ENCODE measurements around the gene ELOVL3.
"Not testable (repeated sequence)": the region's sequence is repeated elsewhere in the genome, so short reads cannot be mapped to it uniquely, and the experiment has no call there.

ELOVL3 gene, protein sequence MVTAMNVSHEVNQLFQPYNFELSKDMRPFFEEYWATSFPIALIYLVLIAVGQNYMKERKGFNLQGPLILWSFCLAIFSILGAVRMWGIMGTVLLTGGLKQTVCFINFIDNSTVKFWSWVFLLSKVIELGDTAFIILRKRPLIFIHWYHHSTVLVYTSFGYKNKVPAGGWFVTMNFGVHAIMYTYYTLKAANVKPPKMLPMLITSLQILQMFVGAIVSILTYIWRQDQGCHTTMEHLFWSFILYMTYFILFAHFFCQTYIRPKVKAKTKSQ

DNA sequence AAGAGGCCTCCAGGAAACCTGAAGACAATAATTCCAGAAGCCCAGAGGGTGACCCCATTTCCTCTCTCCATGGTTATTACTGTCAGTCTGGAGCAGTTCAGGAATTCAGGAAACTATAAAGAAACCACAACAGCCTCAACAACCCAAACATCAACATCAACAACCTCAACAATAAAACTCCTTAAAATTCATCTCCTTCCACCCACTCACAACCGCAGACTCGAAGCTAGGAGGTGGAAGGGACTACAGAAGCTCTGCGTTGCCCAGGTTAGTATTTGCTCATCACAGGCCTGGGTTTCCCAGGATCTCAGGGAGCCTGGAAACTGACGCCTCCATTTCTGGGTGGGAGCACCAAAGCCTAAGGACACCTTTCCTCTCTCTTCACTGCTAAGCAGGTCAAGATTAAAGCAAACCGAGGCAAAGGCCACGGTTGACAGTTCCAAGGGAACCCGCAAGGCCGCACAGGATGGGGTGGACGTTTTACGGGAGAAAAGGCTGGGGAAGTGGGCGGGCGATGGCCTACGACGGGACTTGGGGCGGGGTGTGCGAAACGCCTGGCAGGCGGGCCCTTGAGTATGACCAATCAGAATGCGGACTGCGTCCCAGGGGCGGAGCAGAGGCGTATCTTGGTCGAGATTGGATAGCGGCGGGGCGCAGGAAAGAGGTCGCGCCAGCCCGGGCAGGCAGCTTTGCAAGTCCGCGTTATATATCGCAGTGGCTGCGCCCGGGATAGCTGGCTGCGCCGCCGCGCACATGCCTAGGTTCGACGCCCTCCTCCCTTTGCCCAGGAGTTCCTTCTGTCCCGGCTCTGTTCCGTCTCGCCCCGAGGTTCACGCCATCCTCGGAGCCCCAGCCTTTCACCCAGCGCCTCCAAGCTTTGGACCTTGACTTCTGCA lies at the start of gene ELOVL3:
Gene ELOVL3 (plus strand): TSS at position 654 of the 896 bp plus-strand sequence. CDS start 250 bp downstream, outside the sequence.
- TF ChIP-seq CTCF (IDR thresholded peaks at IDR 0.05; ENCODE audit: low read depth, low read length), result no peak
- DNase-seq (ENCODE audit: low read depth in 2 of 2), result peak; percentile 96
- H3K4me3 ChIP-seq (replicated peaks in 1 of 2; ENCODE audit: low read depth in 2 of 2, low read length in 2 of 2), result peak within 1 kb of the TSS in 1 of 2 donors; percentile 36

GRCh38 chr10:102184606-102185005 lies 41.5 kb upstream of the ELOVL3 start:
- no peak for DNase-seq (ENCODE audit: low read depth in 2 of 2)
- TF ChIP-seq CTCF (IDR thresholded peaks at IDR 0.05; ENCODE audit: low read depth, low read length), result no peak
- H3K4me3 ChIP-seq (replicated peaks in 1 of 2; ENCODE audit: low read depth in 2 of 2, low read length in 2 of 2), result no peak overlapping the region

- TF ChIP-seq CTCF (IDR thresholded peaks at IDR 0.05; ENCODE audit: low read depth, low read length), result no peak
- H3K4me3 ChIP-seq (replicated peaks in 1 of 2; ENCODE audit: low read depth in 2 of 2, low read length in 2 of 2), result no peak overlapping the region
- no peak for DNase-seq (ENCODE audit: low read depth in 2 of 2)
Measured at GRCh38 chr10:102185272-102185671, 40.8 kb upstream of the ELOVL3 start.

GRCh38 chr10:102185811-102186527 lies 40.1 kb upstream of the ELOVL3 start:
- no peak for TF ChIP-seq CTCF (IDR thresholded peaks at IDR 0.05; ENCODE audit: low read depth, low read length)
- H3K4me3 ChIP-seq (replicated peaks in 1 of 2; ENCODE audit: low read depth in 2 of 2, low read length in 2 of 2), result no peak overlapping the region
- DNase-seq (ENCODE audit: low read depth in 2 of 2), result peak; percentile 48 to 65

DNA sequence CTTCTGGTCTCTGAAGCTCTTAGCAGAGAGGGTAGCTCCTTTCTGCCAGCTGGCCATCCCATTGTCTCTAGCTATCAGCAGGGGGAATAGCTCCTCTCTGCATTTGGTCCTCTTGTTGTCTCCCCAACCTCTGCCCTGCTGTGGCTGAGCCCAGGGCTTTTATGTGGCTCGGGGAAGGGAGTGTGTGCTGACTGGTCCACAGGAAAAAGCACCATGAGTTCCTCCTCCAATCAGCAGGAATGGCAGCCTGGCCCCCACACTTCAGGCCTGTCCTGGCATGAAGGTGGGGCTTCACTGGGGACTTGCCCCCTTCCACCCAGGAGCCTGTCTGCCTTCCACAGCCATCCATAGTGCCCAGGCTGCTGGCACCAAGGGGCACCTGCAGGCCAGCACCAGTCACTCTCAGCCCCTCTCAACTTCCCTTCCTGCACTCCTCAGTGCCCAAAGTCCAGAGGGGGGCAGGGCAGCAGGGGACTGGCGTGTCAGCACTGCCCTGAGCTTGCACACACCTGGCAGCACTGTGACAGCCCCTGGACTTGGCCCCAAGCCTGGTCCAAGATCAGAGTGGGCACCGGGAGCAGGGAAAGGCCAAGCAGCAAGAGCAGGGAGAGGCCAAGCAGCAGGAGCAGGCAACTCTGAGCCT lies 37.7 kb upstream of the ELOVL3 start:
- no peak for DNase-seq (ENCODE audit: low read depth in 2 of 2)
- H3K4me3 ChIP-seq (replicated peaks in 1 of 2; ENCODE audit: low read depth in 2 of 2, low read length in 2 of 2), result no peak overlapping the region
- no peak for TF ChIP-seq CTCF (IDR thresholded peaks at IDR 0.05; ENCODE audit: low read depth, low read length)

DNA sequence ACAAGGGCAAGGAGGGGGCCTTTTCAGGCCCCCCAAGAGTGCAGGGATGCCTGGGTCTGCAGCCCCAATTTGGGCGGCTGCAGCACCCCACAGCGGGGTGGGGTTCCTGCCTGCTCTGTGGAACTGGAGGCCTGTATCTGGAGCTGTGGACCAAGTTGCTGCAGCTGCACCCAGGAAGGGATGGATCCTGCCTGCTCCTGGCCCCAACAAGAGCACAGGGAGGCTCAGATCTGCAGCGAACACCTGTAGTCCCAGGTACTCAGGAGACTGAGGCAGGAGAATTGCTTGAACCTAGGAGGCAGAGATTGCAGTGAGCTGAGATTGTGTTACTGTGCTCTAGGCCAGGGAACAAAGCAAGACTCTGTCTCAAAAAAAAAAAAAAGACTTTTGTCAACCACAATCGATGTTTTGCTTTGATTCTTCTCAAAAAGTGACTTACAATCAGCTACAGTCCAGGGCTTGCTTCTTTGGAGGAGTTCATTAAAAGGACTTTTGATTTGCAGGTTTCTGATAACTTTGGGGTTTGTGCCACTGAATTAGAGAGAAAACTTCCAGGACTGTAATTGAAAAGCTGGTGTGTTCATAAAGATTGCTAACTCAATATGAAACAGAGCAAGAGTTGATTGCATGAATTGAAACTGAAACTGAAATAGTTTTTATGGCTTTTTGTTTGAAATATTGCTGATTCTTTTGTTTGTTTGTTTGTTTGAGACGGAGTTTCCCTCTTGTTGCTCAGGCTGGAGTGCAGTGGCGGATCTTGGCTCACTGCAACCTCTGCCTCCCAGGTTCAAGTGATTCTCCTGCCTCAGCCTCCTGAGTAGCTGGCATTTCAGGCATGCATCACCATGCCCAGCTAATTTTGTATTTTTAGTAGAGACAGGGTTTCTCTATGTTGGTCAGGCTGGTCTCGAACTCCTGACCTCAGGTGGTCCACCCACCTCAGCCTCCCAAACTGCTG lies 36.9 kb upstream of the ELOVL3 start:
- not testable (repeated sequence) for H3K4me3 ChIP-seq (replicated peaks in 1 of 2; ENCODE audit: low read depth in 2 of 2, low read length in 2 of 2); DNase-seq (ENCODE audit: low read depth in 2 of 2)

Data from cardiac fibroblast (primary cell).